ENCODE data around the gene IER5L.
"Not testable (repeated sequence)": the region's sequence is repeated elsewhere in the genome, so short reads cannot be mapped to it uniquely, and the experiment has no call there.

IER5L gene

GRCh38 chr9:129178568-129179382, 714 bp upstream of the IER5L start:
- no peak for DNase-seq (ENCODE audit: low read depth)

GRCh38 chr9:129177443-129177790, 644 bp downstream of the IER5L start:
- DNase-seq (ENCODE audit: low read depth) = no peak

GRCh38 chr9:129176701-129177442, 1.2 kb downstream of the IER5L start:
- DNase-seq (ENCODE audit: low read depth) = no peak

- peak; percentile 68 for DNase-seq (ENCODE audit: low read depth)
These were observed 2.0 kb downstream of the IER5L start for GRCh38 chr9:129175825-129176633.

GRCh38 chr9:129175515-129175824, 2.6 kb downstream of the IER5L start:
- no peak for DNase-seq (ENCODE audit: low read depth)

- peak; percentile 60 for DNase-seq (ENCODE audit: low read depth)
These were observed 3.1 kb downstream of the IER5L start for GRCh38 chr9:129174724-129175514.

GRCh38 chr9:129174102-129174723, 3.8 kb downstream of the IER5L start:
- peak; percentile 53 for DNase-seq (ENCODE audit: low read depth)

- no peak for DNase-seq (ENCODE audit: low read depth)
These were observed 4.6 kb downstream of the IER5L start for GRCh38 chr9:129173296-129174101.

GRCh38 chr9:129172816-129173215, 5.2 kb downstream of the IER5L start:
- no peak for DNase-seq (ENCODE audit: low read depth)

- DNase-seq (ENCODE audit: low read depth) = no peak
These were observed 5.9 kb downstream of the IER5L start for GRCh38 chr9:129171993-129172751.

- DNase-seq (ENCODE audit: low read depth) = no peak
These were observed 7.8 kb downstream of the IER5L start for GRCh38 chr9:129170229-129170628.

- DNase-seq (ENCODE audit: low read depth) = no peak
These were observed 11.2 kb downstream of the IER5L start for GRCh38 chr9:129166623-129167557.

- no peak for DNase-seq (ENCODE audit: low read depth)
These were observed 12.9 kb downstream of the IER5L start for GRCh38 chr9:129165198-129165597.

GRCh38 chr9:129164246-129164930, 13.7 kb downstream of the IER5L start:
- no peak for DNase-seq (ENCODE audit: low read depth)

- no peak for DNase-seq (ENCODE audit: low read depth)
These were observed 14.3 kb downstream of the IER5L start for GRCh38 chr9:129163753-129164152.

- not testable (repeated sequence) for DNase-seq (ENCODE audit: low read depth)
These were observed 14.8 kb downstream of the IER5L start for GRCh38 chr9:129163198-129163670.

GRCh38 chr9:129162497-129163197, 15.4 kb downstream of the IER5L start:
- DNase-seq (ENCODE audit: low read depth) = no peak

GRCh38 chr9:129161534-129161837, 16.6 kb downstream of the IER5L start:
- DNase-seq (ENCODE audit: low read depth) = no peak

All from HS-5 (cell line).